ENCODE results near the gene HYI. TPM values are rescaled to one million over a fixed set of nuclear protein-coding genes. Genes with fewer than 3 reads are reported as not detected.
"Not testable (repeated sequence)": the region's sequence is repeated elsewhere in the genome, so short reads cannot be mapped to it uniquely, and the experiment has no call there.

Gene HYI
- total and polyA plus RNA-seq, 2 donors = 10.8 to 23.0 TPM

- Histone ChIP-seq H3K4me1 (ENCODE audit: control insufficient read depth in 2 of 2, insufficient read depth in 2 of 2, low read length in 2 of 2) (no peaks in the 10 kb centered on the region), H3K4me3 (ENCODE audit: low read length in 2 of 2) (no peak overlapping the region), H3K27me3 (ENCODE audit: control insufficient read depth in 2 of 2, insufficient read depth in 1 of 2, low read length in 1 of 2) (no peaks in the 10 kb centered on the region), H3K36me3 (ENCODE audit: control insufficient read depth in 2 of 2, insufficient read depth in 2 of 2, low read length in 1 of 2) (no peaks in the 10 kb centered on the region), H3K9me3 (ENCODE audit: control insufficient read depth in 2 of 2, insufficient read depth in 1 of 2, low read length in 1 of 2) (peaks cover 0 to 2% of the 10 kb centered on the region in 2 donors), H3K27ac (ENCODE audit: low read depth in 1 of 2, low read length in 1 of 2) (no peak overlapping the region)
- 91% methylated on average over 1 of the region's 1 CpG for WGBS
- DNase-seq (ENCODE audit: low read depth in 6 of 9, low spot score in 9 of 9) = no peak
These were observed 16.2 kb upstream of the HYI start for GRCh38 chr1:43469932-43470331.

- H3K36me3 ChIP-seq (ENCODE audit: control insufficient read depth in 2 of 2, insufficient read depth in 2 of 2, low read length in 1 of 2) = no peaks in the 10 kb centered on the region
- no peaks in the 10 kb centered on the region for H3K27me3 ChIP-seq (ENCODE audit: control insufficient read depth in 2 of 2, insufficient read depth in 1 of 2, low read length in 1 of 2)
- H3K4me1 ChIP-seq (ENCODE audit: control insufficient read depth in 2 of 2, insufficient read depth in 2 of 2, low read length in 2 of 2) = no peaks in the 10 kb centered on the region
- H3K9me3 ChIP-seq (ENCODE audit: control insufficient read depth in 2 of 2, insufficient read depth in 1 of 2, low read length in 1 of 2) = peaks cover 0 to 2% of the 10 kb centered on the region in 2 donors
- DNase-seq (ENCODE audit: low read depth in 6 of 9, low spot score in 9 of 9) = no peak
- 93% methylated on average over 3 of the region's 3 CpGs for WGBS
- H3K4me3 ChIP-seq (ENCODE audit: low read length in 2 of 2) = no peak overlapping the region
- H3K27ac ChIP-seq (ENCODE audit: low read depth in 1 of 2, low read length in 1 of 2) = no peak overlapping the region
These were observed 14.7 kb upstream of the HYI start for GRCh38 chr1:43468414-43468813.

GRCh38 chr1:43466403-43466802 is 12.7 kb upstream of the HYI start:
- Histone ChIP-seq H3K9me3 (ENCODE audit: control insufficient read depth in 2 of 2, insufficient read depth in 1 of 2, low read length in 1 of 2) (peaks cover 0 to 2% of the 10 kb centered on the region in 2 donors), H3K4me1 (ENCODE audit: control insufficient read depth in 2 of 2, insufficient read depth in 2 of 2, low read length in 2 of 2) (no peaks in the 10 kb centered on the region)
- WGBS = 37% methylated on average over 2 of the region's 2 CpGs

GRCh38 chr1:43465505-43466067 is 11.9 kb upstream of the HYI start:
- H3K9me3 ChIP-seq (ENCODE audit: control insufficient read depth in 2 of 2, insufficient read depth in 1 of 2, low read length in 1 of 2) = peaks cover 0 to 2% of the 10 kb centered on the region in 2 donors
- H3K4me1 ChIP-seq (ENCODE audit: control insufficient read depth in 2 of 2, insufficient read depth in 2 of 2, low read length in 2 of 2) = no peaks in the 10 kb centered on the region
- DNase-seq (ENCODE audit: low read depth in 6 of 9, low spot score in 9 of 9) = no peak
- H3K27me3 ChIP-seq (ENCODE audit: control insufficient read depth in 2 of 2, insufficient read depth in 1 of 2, low read length in 1 of 2) = no peaks in the 10 kb centered on the region
- H3K4me3 ChIP-seq (ENCODE audit: low read length in 2 of 2) = no peak overlapping the region
- no peaks in the 10 kb centered on the region for H3K36me3 ChIP-seq (ENCODE audit: control insufficient read depth in 2 of 2, insufficient read depth in 2 of 2, low read length in 1 of 2)
- no peak overlapping the region for H3K27ac ChIP-seq (ENCODE audit: low read depth in 1 of 2, low read length in 1 of 2)
- 94% methylated on average over 3 of the region's 3 CpGs for WGBS

More at GRCh38 chr1:43466403-43466802, 12.7 kb upstream of the HYI start:
- Histone ChIP-seq H3K4me3 (ENCODE audit: low read length in 2 of 2) (no peak overlapping the region), H3K27me3 (ENCODE audit: control insufficient read depth in 2 of 2, insufficient read depth in 1 of 2, low read length in 1 of 2) (no peaks in the 10 kb centered on the region), H3K27ac (ENCODE audit: low read depth in 1 of 2, low read length in 1 of 2) (no peak overlapping the region), H3K36me3 (ENCODE audit: control insufficient read depth in 2 of 2, insufficient read depth in 2 of 2, low read length in 1 of 2) (no peaks in the 10 kb centered on the region)
- no peak for DNase-seq (ENCODE audit: low read depth in 6 of 9, low spot score in 9 of 9)

- H3K4me3 ChIP-seq (ENCODE audit: low read length in 2 of 2) = no peak overlapping the region
- WGBS = 91% methylated on average over 13 of the region's 13 CpGs
- H3K36me3 ChIP-seq (ENCODE audit: control insufficient read depth in 2 of 2, insufficient read depth in 2 of 2, low read length in 1 of 2) = no peaks in the 10 kb centered on the region
- no peak overlapping the region for H3K27ac ChIP-seq (ENCODE audit: low read depth in 1 of 2, low read length in 1 of 2)
- H3K27me3 ChIP-seq (ENCODE audit: control insufficient read depth in 2 of 2, insufficient read depth in 1 of 2, low read length in 1 of 2) = no peaks in the 10 kb centered on the region
- no peaks in the 10 kb centered on the region for H3K4me1 ChIP-seq (ENCODE audit: control insufficient read depth in 2 of 2, insufficient read depth in 2 of 2, low read length in 2 of 2)
- peaks cover 0 to 2% of the 10 kb centered on the region in 2 donors for H3K9me3 ChIP-seq (ENCODE audit: control insufficient read depth in 2 of 2, insufficient read depth in 1 of 2, low read length in 1 of 2)
- DNase-seq (ENCODE audit: low read depth in 6 of 9, low spot score in 9 of 9) = no peak
These were observed 11.2 kb upstream of the HYI start for GRCh38 chr1:43464681-43465504.

GRCh38 chr1:43463479-43463878 is 9.7 kb upstream of the HYI start:
- 93% methylated on average over 2 of the region's 2 CpGs for WGBS
- no peaks in the 10 kb centered on the region for H3K4me1 ChIP-seq (ENCODE audit: control insufficient read depth in 2 of 2, insufficient read depth in 2 of 2, low read length in 2 of 2)
- no peak overlapping the region for H3K27ac ChIP-seq (ENCODE audit: low read depth in 1 of 2, low read length in 1 of 2)
- H3K9me3 ChIP-seq (ENCODE audit: control insufficient read depth in 2 of 2, insufficient read depth in 1 of 2, low read length in 1 of 2) = no peaks in the 10 kb centered on the region
- H3K4me3 ChIP-seq (ENCODE audit: low read length in 2 of 2) = no peak overlapping the region
- H3K27me3 ChIP-seq (ENCODE audit: control insufficient read depth in 2 of 2, insufficient read depth in 1 of 2, low read length in 1 of 2) = no peaks in the 10 kb centered on the region
- no peaks in the 10 kb centered on the region for H3K36me3 ChIP-seq (ENCODE audit: control insufficient read depth in 2 of 2, insufficient read depth in 2 of 2, low read length in 1 of 2)
- no peak for DNase-seq (ENCODE audit: low read depth in 6 of 9, low spot score in 9 of 9)

GRCh38 chr1:43460988-43461693 is 7.4 kb upstream of the HYI start:
- Histone ChIP-seq H3K4me1 (ENCODE audit: control insufficient read depth in 2 of 2, insufficient read depth in 2 of 2, low read length in 2 of 2) (no peaks in the 10 kb centered on the region), H3K4me3 (ENCODE audit: low read length in 2 of 2) (no peak overlapping the region), H3K27ac (ENCODE audit: low read depth in 1 of 2, low read length in 1 of 2) (no peak overlapping the region), H3K36me3 (ENCODE audit: control insufficient read depth in 2 of 2, insufficient read depth in 2 of 2, low read length in 1 of 2) (no peaks in the 10 kb centered on the region), H3K9me3 (ENCODE audit: control insufficient read depth in 2 of 2, insufficient read depth in 1 of 2, low read length in 1 of 2) (no peaks in the 10 kb centered on the region), H3K27me3 (ENCODE audit: control insufficient read depth in 2 of 2, insufficient read depth in 1 of 2, low read length in 1 of 2) (peaks cover 0 to 3% of the 10 kb centered on the region in 2 donors)
- no peak for DNase-seq (ENCODE audit: low read depth in 6 of 9, low spot score in 9 of 9)
- WGBS = 93% methylated on average over 5 of the region's 5 CpGs

- Histone ChIP-seq H3K4me1 (ENCODE audit: control insufficient read depth in 2 of 2, insufficient read depth in 2 of 2, low read length in 2 of 2) (peaks cover 4 to 10% of the 10 kb centered on the region in 2 donors), H3K27me3 (ENCODE audit: control insufficient read depth in 2 of 2, insufficient read depth in 1 of 2, low read length in 1 of 2) (peaks cover 0 to 15% of the 10 kb centered on the region in 2 donors)
- 88% methylated on average over 3 of the region's 3 CpGs for WGBS
- H3K27ac ChIP-seq (ENCODE audit: low read depth in 1 of 2, low read length in 1 of 2); H3K4me3 ChIP-seq (ENCODE audit: low read length in 2 of 2); H3K9me3 ChIP-seq (ENCODE audit: control insufficient read depth in 2 of 2, insufficient read depth in 1 of 2, low read length in 1 of 2); H3K36me3 ChIP-seq (ENCODE audit: control insufficient read depth in 2 of 2, insufficient read depth in 2 of 2, low read length in 1 of 2); DNase-seq (ENCODE audit: low read depth in 6 of 9, low spot score in 9 of 9): not testable (repeated sequence)
These were observed 4.6 kb upstream of the HYI start for GRCh38 chr1:43458379-43458778.

All from thymus (tissue), 11 donors.